HEK293 (cell line): ENCODE results near the gene CHST12.

ENCODE experiments used
- PATZ1 ChIP-seq: fragments of 450-650 bp; formaldehyde crosslinking; IDR thresholded peaks from 2 replicates; pipeline ENCODE4 v1.5.1; 2016; ENCODE audit warnings: missing biosample characterization, missing genetic modification characterization
- ZNF558 ChIP-seq: fragments of 450-650 bp; formaldehyde crosslinking; IDR thresholded peaks from 2 replicates; pipeline ENCODE4 v1.5.1; 2016; ENCODE audit warnings: missing biosample characterization, missing genetic modification characterization
- ZNF596 ChIP-seq: fragments of 450-650 bp; IDR thresholded peaks from 2 replicates; pipeline ENCODE4 v1.5.0; 2018; ENCODE audit warnings: missing biosample characterization, mild to moderate bottlenecking, missing genetic modification characterization, moderate library complexity
- TF ChIP-seq, protein P1 (sequence below): fragments of 450-650 bp; formaldehyde crosslinking; IDR thresholded peaks from 2 replicates; pipeline ENCODE4 v1.5.1; 2016; ENCODE audit warnings: missing biosample characterization, missing genetic modification characterization
- TF ChIP-seq, protein P2 (sequence below): fragments of 450-650 bp; formaldehyde crosslinking; IDR thresholded peaks from 2 replicates; pipeline ENCODE4 v1.5.1; 2016; ENCODE audit warnings: missing biosample characterization, missing genetic modification characterization

DNA sequence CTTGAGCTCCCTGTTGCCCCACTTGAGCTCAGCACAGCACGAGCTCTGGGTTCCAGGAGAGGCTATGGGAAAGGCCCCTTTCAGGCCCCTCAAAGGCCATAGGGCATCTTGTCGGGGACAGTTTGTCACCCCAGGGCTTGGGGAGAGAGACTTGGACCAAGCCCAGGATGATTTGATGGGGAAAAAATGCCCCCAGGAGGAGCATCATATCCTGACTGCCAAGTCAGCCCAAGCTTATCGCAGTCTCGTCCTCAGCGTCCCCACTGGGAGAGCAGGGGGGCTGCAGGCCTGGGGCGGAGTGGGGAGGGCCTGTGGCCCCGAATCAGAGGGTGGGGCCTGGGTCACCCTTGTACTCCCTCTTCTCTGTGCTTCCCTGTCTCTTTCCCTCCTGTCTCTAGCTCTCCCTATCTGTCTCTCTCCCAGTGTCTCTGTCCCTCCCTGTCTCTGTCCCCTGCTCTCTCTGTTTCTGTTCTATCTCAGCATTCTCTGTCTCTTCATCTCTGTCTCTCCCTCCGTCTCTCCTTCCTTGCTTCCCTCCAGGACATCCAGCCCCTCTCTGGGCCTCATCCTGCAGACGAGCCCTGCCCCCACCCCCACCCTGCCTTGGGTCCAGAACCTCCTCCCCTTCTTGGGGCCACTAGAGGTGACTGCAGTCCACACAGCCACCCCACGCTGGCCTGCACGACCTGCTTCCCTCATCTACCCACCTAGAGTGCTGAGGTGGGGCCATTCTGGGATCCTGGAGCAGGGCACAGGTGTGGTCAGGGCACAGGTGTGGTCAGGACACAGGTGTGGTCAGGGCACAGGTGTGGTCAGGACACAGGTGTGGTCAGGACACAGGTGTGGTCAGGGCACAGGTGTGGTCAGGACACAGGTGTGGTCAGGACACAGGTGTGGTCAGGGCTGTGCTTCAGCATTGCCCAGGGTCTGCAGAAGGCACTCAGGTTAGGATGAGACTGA is 90.1 kb downstream of the CHST12 start:
- TF ChIP-seq, protein P1, sequence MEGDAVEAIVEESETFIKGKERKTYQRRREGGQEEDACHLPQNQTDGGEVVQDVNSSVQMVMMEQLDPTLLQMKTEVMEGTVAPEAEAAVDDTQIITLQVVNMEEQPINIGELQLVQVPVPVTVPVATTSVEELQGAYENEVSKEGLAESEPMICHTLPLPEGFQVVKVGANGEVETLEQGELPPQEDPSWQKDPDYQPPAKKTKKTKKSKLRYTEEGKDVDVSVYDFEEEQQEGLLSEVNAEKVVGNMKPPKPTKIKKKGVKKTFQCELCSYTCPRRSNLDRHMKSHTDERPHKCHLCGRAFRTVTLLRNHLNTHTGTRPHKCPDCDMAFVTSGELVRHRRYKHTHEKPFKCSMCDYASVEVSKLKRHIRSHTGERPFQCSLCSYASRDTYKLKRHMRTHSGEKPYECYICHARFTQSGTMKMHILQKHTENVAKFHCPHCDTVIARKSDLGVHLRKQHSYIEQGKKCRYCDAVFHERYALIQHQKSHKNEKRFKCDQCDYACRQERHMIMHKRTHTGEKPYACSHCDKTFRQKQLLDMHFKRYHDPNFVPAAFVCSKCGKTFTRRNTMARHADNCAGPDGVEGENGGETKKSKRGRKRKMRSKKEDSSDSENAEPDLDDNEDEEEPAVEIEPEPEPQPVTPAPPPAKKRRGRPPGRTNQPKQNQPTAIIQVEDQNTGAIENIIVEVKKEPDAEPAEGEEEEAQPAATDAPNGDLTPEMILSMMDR (tag by site-specific recombination), result no peak
- no peak for TF ChIP-seq PATZ1 (tag by site-specific recombination)
- no peak for TF ChIP-seq ZNF558 (tag by site-specific recombination)
- no peak for TF ChIP-seq ZNF596 (tag by site-specific recombination)
- TF ChIP-seq, protein P2, sequence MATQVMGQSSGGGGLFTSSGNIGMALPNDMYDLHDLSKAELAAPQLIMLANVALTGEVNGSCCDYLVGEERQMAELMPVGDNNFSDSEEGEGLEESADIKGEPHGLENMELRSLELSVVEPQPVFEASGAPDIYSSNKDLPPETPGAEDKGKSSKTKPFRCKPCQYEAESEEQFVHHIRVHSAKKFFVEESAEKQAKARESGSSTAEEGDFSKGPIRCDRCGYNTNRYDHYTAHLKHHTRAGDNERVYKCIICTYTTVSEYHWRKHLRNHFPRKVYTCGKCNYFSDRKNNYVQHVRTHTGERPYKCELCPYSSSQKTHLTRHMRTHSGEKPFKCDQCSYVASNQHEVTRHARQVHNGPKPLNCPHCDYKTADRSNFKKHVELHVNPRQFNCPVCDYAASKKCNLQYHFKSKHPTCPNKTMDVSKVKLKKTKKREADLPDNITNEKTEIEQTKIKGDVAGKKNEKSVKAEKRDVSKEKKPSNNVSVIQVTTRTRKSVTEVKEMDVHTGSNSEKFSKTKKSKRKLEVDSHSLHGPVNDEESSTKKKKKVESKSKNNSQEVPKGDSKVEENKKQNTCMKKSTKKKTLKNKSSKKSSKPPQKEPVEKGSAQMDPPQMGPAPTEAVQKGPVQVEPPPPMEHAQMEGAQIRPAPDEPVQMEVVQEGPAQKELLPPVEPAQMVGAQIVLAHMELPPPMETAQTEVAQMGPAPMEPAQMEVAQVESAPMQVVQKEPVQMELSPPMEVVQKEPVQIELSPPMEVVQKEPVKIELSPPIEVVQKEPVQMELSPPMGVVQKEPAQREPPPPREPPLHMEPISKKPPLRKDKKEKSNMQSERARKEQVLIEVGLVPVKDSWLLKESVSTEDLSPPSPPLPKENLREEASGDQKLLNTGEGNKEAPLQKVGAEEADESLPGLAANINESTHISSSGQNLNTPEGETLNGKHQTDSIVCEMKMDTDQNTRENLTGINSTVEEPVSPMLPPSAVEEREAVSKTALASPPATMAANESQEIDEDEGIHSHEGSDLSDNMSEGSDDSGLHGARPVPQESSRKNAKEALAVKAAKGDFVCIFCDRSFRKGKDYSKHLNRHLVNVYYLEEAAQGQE, result no peak
